WTC11 (cell line): ENCODE data around the gene UBE2V1. TPM values are rescaled to one million over a fixed set of nuclear protein-coding genes. Genes with fewer than 3 reads are reported as not detected.
"Not testable (repeated sequence)": the region's sequence is repeated elsewhere in the genome, so short reads cannot be mapped to it uniquely, and the experiment has no call there.

Source experiments
- ATAC-seq: fragments of 200-7000 bp; cut with Tn5 transposase; 2 replicates; pipeline ENCODE4 v1.10.0; 2021; ENCODE audit warnings: mild to moderate bottlenecking, moderate library complexity
- CTCF ChIA-PET: fragments of 300-600 bp; sonication (Branson Sonifier 250); formaldehyde crosslinking; loops from one replicate; lab custom pipeline; 2021; ENCODE audit warnings: antibody characterized with exemption; lab: Charles Lee
- POLR2A ChIA-PET: fragments of 350-600 bp; sonication (Branson Sonifier 250); formaldehyde crosslinking; loops from one replicate; lab custom pipeline; 2021; ENCODE audit warnings: antibody characterized with exemption; lab: Charles Lee
- DNase-seq: peaks from one replicate; pipeline ENCODE4 v3.0.0; 2021; ENCODE audit warnings: low spot score
- H3K27ac Mint-ChIP-seq: 2 replicates; pipeline ENCODE4 v1.8.0; 2021; ENCODE audit warnings: mixed read lengths
- H3K27me3 Mint-ChIP-seq: 2 replicates; pipeline ENCODE4 v1.8.0; 2021; ENCODE audit warnings: low read depth, mild to moderate bottlenecking, moderate library complexity, mixed read lengths
- H3K36me3 Mint-ChIP-seq: 2 replicates; pipeline ENCODE4 v1.8.0; 2021; ENCODE audit warnings: mixed read lengths
- H3K4me1 Mint-ChIP-seq: 2 replicates; pipeline ENCODE4 v1.8.0; 2022; ENCODE audit warnings: mixed read lengths
- H3K4me3 Mint-ChIP-seq: 2 replicates; pipeline ENCODE4 v1.8.0; 2021; ENCODE audit warnings: mild to moderate bottlenecking, moderate library complexity, mixed read lengths
- H3K9me3 Mint-ChIP-seq: 2 replicates; pipeline ENCODE4 v1.8.0; 2021; ENCODE audit warnings: mixed read lengths
- CBFB ChIP-seq: sonication (generic); formaldehyde crosslinking; IDR thresholded peaks from 2 replicates; pipeline ENCODE4 v1.8.1; 2022; ENCODE audit warnings: mild to moderate bottlenecking, low read depth, missing genetic modification reagents
- CREM ChIP-seq: sonication (generic); formaldehyde crosslinking; IDR thresholded peaks from 2 replicates; pipeline ENCODE4 v1.8.1; 2022; ENCODE audit warnings: mild to moderate bottlenecking, missing genetic modification reagents, moderate library complexity
- FOXJ3 ChIP-seq: sonication (generic); formaldehyde crosslinking; IDR thresholded peaks from 2 replicates; pipeline ENCODE4 v1.9.0; 2021; ENCODE audit warnings: missing genetic modification reagents, mild to moderate bottlenecking, borderline replicate concordance
- MLX ChIP-seq: sonication (generic); formaldehyde crosslinking; IDR thresholded peaks from 2 replicates; pipeline ENCODE4 v1.8.1; 2023; ENCODE audit warnings: mild to moderate bottlenecking, missing genetic modification reagents, moderate library complexity
- NFATC4 ChIP-seq: fragments of 250-450 bp; sonication (Bioruptor Pico); IDR thresholded peaks from 2 replicates; pipeline ENCODE4 v1.9.0; 2021; ENCODE audit warnings: mild to moderate bottlenecking
- PRRX2 ChIP-seq: fragments of 250-450 bp; sonication (Bioruptor Pico); IDR thresholded peaks from 2 replicates; pipeline ENCODE4 v1.8.0; 2021; ENCODE audit warnings: mild to moderate bottlenecking
- TCF7 ChIP-seq: sonication (generic); formaldehyde crosslinking; IDR thresholded peaks from 2 replicates; pipeline ENCODE4 v1.8.0; 2022; ENCODE audit warnings: mild to moderate bottlenecking, low read depth, missing genetic modification reagents, moderate library complexity
- TP53 ChIP-seq: sonication (generic); formaldehyde crosslinking; IDR thresholded peaks from 2 replicates; pipeline ENCODE4 v1.8.1; 2023; ENCODE audit warnings: mild to moderate bottlenecking, missing genetic modification reagents
- ZBTB21 ChIP-seq: sonication (generic); formaldehyde crosslinking; IDR thresholded peaks from 2 replicates; pipeline ENCODE4 v1.8.1; 2023; ENCODE audit warnings: mild to moderate bottlenecking, missing genetic modification reagents, borderline replicate concordance
- ZMAT4 ChIP-seq: fragments of 250-450 bp; sonication (Bioruptor Pico); IDR thresholded peaks from 2 replicates; pipeline ENCODE4 v1.9.0; 2021; ENCODE audit warnings: mild to moderate bottlenecking
- ZNF532 ChIP-seq: fragments of 250-450 bp; sonication (Bioruptor Pico); IDR thresholded peaks from 2 replicates; pipeline ENCODE4 v1.9.0; 2021; ENCODE audit warnings: mild to moderate bottlenecking, borderline replicate concordance
- ZNF671 ChIP-seq: fragments of 250-450 bp; sonication (Bioruptor Pico); IDR thresholded peaks from 2 replicates; pipeline ENCODE4 v1.8.0; 2021; ENCODE audit warnings: mild to moderate bottlenecking
- total RNA-seq: library from RNA; stranded (reverse); gene quantifications from 3 replicates; pipeline ENCODE4 v1.2.3, GENCODE V29; 2021

The UBE2V1 gene
- total RNA-seq, 1 experiment from 2014 or later: 144 TPM

- TF ChIP-seq CREM (CRISPR knock-in tag) (no peak), ZNF532 (CRISPR knock-in tag) (no peak), MLX (CRISPR knock-in tag) (no peak), ZNF671 (CRISPR knock-in tag) (no peak), TP53 (CRISPR knock-in tag) (no peak), ZBTB21 (CRISPR knock-in tag) (no peak), FOXJ3 (no peak), NFATC4 (no peak), ZMAT4 (CRISPR knock-in tag) (no peak)
- TF ChIP-seq, all 79 proteins: peak for 0
Measured at GRCh38 chr20:50107796-50108331, 5.1 kb downstream of the UBE2V1 start (continued).

- ATAC-seq (no peak), DNase-seq (no peak)
- H3K4me1 Mint-ChIP-seq: peaks cover 66% of the 10 kb centered on the region
- H3K27me3 Mint-ChIP-seq: no peaks in the 10 kb centered on the region
- TF ChIP-seq NFATC4 (no peak), TCF7 (no peak), PRRX2 (CRISPR knock-in tag) (no peak), CBFB (CRISPR knock-in tag) (no peak)
- H3K4me3 Mint-ChIP-seq: no peak overlapping the region
- ChIA-PET CTCF (interaction anchor here (0.6 to 2.1 kb wide), 8 partner anchors 9 to 657 kb away, joined by 3 to 11 read pairs (median 4); no protein-coding TSS in a partner anchor), POLR2A (interaction anchor here (1.2 kb wide), 1 partner anchor 9 kb away, joined by 4 read pairs; no protein-coding TSS in a partner anchor)
- H3K27ac Mint-ChIP-seq: peak overlapping the region; percentile 58
- no peaks in the 10 kb centered on the region for H3K9me3 Mint-ChIP-seq
- H3K36me3 Mint-ChIP-seq: no peaks in the 10 kb centered on the region
Measured at GRCh38 chr20:50107086-50107660, 5.8 kb downstream of the UBE2V1 start.

GRCh38 chr20:50106669-50107068, 6.3 kb downstream of the UBE2V1 start:
- CTCF ChIA-PET: interaction anchor here (0.6 to 2.1 kb wide), 9 partner anchors 9 to 658 kb away, joined by 3 to 11 read pairs (median 3); no protein-coding TSS in a partner anchor
- H3K9me3 Mint-ChIP-seq, DNase-seq, ATAC-seq, H3K27me3 Mint-ChIP-seq, H3K4me3 Mint-ChIP-seq, H3K36me3 Mint-ChIP-seq: not testable (repeated sequence)
- POLR2A ChIA-PET: interaction anchor here (0.7 to 1.2 kb wide), 2 partner anchors 9 to 320 kb away, joined by 4 to 5 read pairs; no protein-coding TSS in a partner anchor
- peak overlapping the region; percentile 58; the same call in 1 of the 2 replicates for H3K27ac Mint-ChIP-seq
- peaks cover 66% of the 10 kb centered on the region for H3K4me1 Mint-ChIP-seq

- not testable (repeated sequence) for H3K9me3 Mint-ChIP-seq, DNase-seq, H3K36me3 Mint-ChIP-seq, H3K27me3 Mint-ChIP-seq, H3K4me3 Mint-ChIP-seq, ATAC-seq
- ChIA-PET POLR2A (interaction anchor here (0.5 kb wide), 1 partner anchor 66 kb away, joined by 3 read pairs; no protein-coding TSS in a partner anchor), CTCF (interaction anchor here (0.8 to 2.7 kb wide), 4 partner anchors 12 to 124 kb away, joined by 3 to 7 read pairs (median 4); no protein-coding TSS in a partner anchor)
- Mint-ChIP-seq H3K27ac (peak overlapping the region; percentile 83), H3K4me1 (peaks cover 56% of the 10 kb centered on the region)
Measured at GRCh38 chr20:50103464-50104107, 9.4 kb downstream of the UBE2V1 start.

GRCh38 chr20:50102551-50102950, 10.4 kb downstream of the UBE2V1 start:
- Mint-ChIP-seq H3K27ac (peak overlapping the region; percentile 28), H3K4me1 (peaks cover 55% of the 10 kb centered on the region)
- CTCF ChIA-PET: interaction anchor here (1.0 to 2.7 kb wide), 3 partner anchors 17 to 31 kb away, joined by 6 to 7 read pairs (median 6); no protein-coding TSS in a partner anchor
- DNase-seq, ATAC-seq, H3K9me3 Mint-ChIP-seq, H3K27me3 Mint-ChIP-seq, H3K36me3 Mint-ChIP-seq, H3K4me3 Mint-ChIP-seq, POLR2A ChIA-PET: not testable (repeated sequence)
